ENCODE measurements around the gene APOL3. TPM values are rescaled to one million over a fixed set of nuclear protein-coding genes. Genes with fewer than 3 reads are reported as not detected.
"Not testable (repeated sequence)": the region's sequence is repeated elsewhere in the genome, so short reads cannot be mapped to it uniquely, and the experiment has no call there.

Gene APOL3
- polyA plus RNA-seq, 1 experiment = 4.2 TPM

DNA sequence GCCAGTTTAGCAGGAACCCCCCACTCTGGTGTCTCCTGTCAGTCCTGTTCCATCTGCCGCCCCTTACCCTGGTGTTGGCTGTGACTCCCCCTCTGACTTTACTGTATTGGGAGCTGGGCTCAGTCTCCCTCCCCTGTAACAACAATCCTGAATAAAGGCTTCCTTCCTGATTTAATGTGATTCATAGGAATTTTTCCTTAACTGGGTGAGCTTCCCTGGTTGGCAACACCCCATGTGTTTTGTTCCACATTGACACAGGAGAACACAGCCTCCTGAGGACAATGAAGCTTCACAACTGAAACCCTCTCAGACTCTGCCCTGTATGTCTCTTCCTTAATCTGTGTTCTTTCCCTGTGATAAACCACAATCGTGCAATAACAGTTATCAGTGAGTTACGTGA is 32.6 kb upstream of the APOL3 start:
- ChIA-PET CTCF (interaction anchor here (1.4 to 3.0 kb wide), 2 partner anchors 84 to 293 kb away, joined by 4 to 13 read pairs; no protein-coding TSS in a partner anchor), POLR2A (interaction anchor here (0.5 kb wide), 1 partner anchor 329 kb away, joined by 6 read pairs; no protein-coding TSS in a partner anchor)
- no peak for DNase-seq (ENCODE audit: low read depth, low spot score)
- no peak for TF ChIP-seq CTCF (IDR thresholded peaks at IDR 0.05; ENCODE audit: low read depth, low read length)
- H3K4me3 ChIP-seq (ENCODE audit: low read depth, low read length) = no peak overlapping the region
- peaks cover 27% of the 10 kb centered on the region for H3K27me3 ChIP-seq (ENCODE audit: control insufficient read depth, insufficient read depth, low read length)
- no peaks in the 10 kb centered on the region for H3K9me3 ChIP-seq (ENCODE audit: control insufficient read depth, insufficient read depth, low read length)
- no peak overlapping the region for H3K27ac ChIP-seq (ENCODE audit: low read depth, low read length)

- ChIA-PET CTCF (interaction anchor here (1.4 to 3.0 kb wide), 2 partner anchors 85 to 294 kb away, joined by 4 to 13 read pairs; no protein-coding TSS in a partner anchor), POLR2A (no interaction called here)
- H3K27ac ChIP-seq (ENCODE audit: low read depth, low read length) = no peak overlapping the region
- no peak for TF ChIP-seq CTCF (IDR thresholded peaks at IDR 0.05; ENCODE audit: low read depth, low read length)
- H3K9me3 ChIP-seq (ENCODE audit: control insufficient read depth, insufficient read depth, low read length) = no peaks in the 10 kb centered on the region
- peaks cover 30% of the 10 kb centered on the region for H3K27me3 ChIP-seq (ENCODE audit: control insufficient read depth, insufficient read depth, low read length)
- DNase-seq (ENCODE audit: low read depth, low spot score) = no peak
- H3K4me3 ChIP-seq (ENCODE audit: low read depth, low read length) = no peak overlapping the region
Observed at GRCh38 chr22:36192542-36192941, 32.0 kb upstream of the APOL3 start.

DNA sequence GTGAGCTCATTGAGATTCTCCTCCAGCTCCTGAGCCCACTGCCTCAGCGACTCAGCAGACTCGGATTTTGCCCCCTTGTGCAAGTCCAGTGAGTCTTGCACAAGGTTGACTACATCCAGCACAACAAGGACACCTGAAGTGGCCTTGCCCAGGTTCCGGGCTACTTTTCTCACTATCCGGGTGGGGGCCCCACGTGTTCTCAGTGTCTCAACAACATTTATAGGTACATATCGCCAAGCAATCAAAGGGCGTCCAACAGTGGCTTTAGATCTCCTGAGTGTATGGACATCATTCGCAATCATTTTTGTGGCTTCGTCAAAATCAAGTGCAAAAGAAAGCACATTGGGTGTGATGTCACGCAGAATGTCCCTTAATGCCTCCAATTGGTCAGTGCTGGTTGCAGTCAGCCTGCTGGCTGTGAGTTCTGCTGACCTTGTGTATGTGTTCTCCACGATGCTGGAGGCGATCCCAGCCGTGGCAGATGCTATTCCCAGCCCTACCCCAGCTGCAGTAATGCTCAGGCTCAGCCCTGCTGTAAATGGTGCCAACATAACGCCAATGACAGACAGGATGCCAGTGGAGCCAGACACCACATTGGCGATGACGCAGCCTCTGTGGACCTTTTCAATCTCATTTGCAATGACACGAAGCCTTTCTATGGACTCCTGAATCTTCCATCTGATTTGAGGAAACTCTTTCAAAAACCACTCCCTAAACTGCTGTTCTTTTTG is 30.7 kb upstream of the APOL3 start:
- CTCF ChIA-PET = interaction anchor here (3.0 kb wide), 1 partner anchor 295 kb away, joined by 13 read pairs; no protein-coding TSS in a partner anchor
- H3K27ac ChIP-seq (ENCODE audit: low read depth, low read length) = no peak overlapping the region
- H3K4me3 ChIP-seq (ENCODE audit: low read depth, low read length) = no peak overlapping the region
- H3K9me3 ChIP-seq (ENCODE audit: control insufficient read depth, insufficient read depth, low read length) = no peaks in the 10 kb centered on the region
- no peak for TF ChIP-seq CTCF (IDR thresholded peaks at IDR 0.05; ENCODE audit: low read depth, low read length)
- POLR2A ChIA-PET = no interaction called here
- peaks cover 30% of the 10 kb centered on the region for H3K27me3 ChIP-seq (ENCODE audit: control insufficient read depth, insufficient read depth, low read length)
- DNase-seq (ENCODE audit: low read depth, low spot score) = no peak

GRCh38 chr22:36187862-36188261 is 27.3 kb upstream of the APOL3 start:
- DNase-seq (ENCODE audit: low read depth, low spot score); H3K9me3 ChIP-seq (ENCODE audit: control insufficient read depth, insufficient read depth, low read length); H3K4me3 ChIP-seq (ENCODE audit: low read depth, low read length); POLR2A ChIA-PET; H3K27ac ChIP-seq (ENCODE audit: low read depth, low read length); CTCF ChIA-PET: not testable (repeated sequence)
- peaks cover 38% of the 10 kb centered on the region for H3K27me3 ChIP-seq (ENCODE audit: control insufficient read depth, insufficient read depth, low read length)

DNA sequence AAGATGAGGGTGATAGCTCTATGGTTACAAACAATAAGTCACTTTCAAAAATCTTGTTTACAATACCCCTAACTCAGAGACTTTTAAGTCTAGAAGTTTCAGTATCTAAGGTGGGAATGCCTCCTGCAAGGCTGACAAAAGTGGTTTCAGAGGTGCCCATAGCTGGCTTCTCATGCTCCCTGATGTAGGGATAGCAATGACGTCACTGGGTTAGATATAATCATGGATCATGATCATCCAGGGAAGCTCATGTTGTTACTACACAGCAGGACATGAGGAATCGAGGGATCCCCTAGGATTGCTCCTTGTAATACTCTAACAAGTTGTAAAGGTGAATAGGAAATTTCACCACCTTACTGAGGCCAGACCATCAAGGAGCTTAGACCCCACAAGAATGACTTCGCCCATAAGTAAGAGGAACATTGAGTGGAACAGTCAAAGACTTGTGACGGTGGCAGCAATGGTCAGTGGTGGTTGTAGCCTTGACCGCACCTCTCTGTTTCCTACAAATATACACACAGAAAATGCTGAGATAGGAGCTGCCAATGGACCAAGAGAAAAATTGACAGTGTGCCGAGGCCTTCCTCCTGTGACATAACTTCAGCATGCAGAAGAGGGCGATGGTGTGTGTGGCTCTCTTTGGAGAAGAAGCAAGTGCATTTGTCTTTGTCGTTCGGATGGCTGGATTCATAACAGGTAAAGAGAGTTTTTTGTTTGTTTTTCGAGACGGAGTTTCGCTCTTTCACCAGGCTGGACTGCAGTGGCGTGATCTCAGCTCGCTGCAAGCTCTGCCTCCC is 25.5 kb upstream of the APOL3 start:
- TF ChIP-seq CTCF (IDR thresholded peaks at IDR 0.05; ENCODE audit: low read depth, low read length) = no peak

More for the DNA sequence above, 25.5 kb upstream of the APOL3 start:
- H3K27ac ChIP-seq (ENCODE audit: low read depth, low read length) = no peak overlapping the region
- POLR2A ChIA-PET = interaction anchor here (0.6 kb wide), 1 partner anchor 323 kb away, joined by 7 read pairs; no protein-coding TSS in a partner anchor
- no peaks in the 10 kb centered on the region for H3K9me3 ChIP-seq (ENCODE audit: control insufficient read depth, insufficient read depth, low read length)
- no peak for DNase-seq (ENCODE audit: low read depth, low spot score)
- H3K27me3 ChIP-seq (ENCODE audit: control insufficient read depth, insufficient read depth, low read length) = peaks cover 41% of the 10 kb centered on the region
- H3K4me3 ChIP-seq (ENCODE audit: low read depth, low read length) = no peak overlapping the region
- CTCF ChIA-PET = interaction anchor here (1.2 kb wide), 1 partner anchor 301 kb away, joined by 4 read pairs; no protein-coding TSS in a partner anchor
